ENCODE results near the gene ADAP1.
"Not testable (repeated sequence)": the region's sequence is repeated elsewhere in the genome, so short reads cannot be mapped to it uniquely, and the experiment has no call there.

Gene ADAP1

DNA sequence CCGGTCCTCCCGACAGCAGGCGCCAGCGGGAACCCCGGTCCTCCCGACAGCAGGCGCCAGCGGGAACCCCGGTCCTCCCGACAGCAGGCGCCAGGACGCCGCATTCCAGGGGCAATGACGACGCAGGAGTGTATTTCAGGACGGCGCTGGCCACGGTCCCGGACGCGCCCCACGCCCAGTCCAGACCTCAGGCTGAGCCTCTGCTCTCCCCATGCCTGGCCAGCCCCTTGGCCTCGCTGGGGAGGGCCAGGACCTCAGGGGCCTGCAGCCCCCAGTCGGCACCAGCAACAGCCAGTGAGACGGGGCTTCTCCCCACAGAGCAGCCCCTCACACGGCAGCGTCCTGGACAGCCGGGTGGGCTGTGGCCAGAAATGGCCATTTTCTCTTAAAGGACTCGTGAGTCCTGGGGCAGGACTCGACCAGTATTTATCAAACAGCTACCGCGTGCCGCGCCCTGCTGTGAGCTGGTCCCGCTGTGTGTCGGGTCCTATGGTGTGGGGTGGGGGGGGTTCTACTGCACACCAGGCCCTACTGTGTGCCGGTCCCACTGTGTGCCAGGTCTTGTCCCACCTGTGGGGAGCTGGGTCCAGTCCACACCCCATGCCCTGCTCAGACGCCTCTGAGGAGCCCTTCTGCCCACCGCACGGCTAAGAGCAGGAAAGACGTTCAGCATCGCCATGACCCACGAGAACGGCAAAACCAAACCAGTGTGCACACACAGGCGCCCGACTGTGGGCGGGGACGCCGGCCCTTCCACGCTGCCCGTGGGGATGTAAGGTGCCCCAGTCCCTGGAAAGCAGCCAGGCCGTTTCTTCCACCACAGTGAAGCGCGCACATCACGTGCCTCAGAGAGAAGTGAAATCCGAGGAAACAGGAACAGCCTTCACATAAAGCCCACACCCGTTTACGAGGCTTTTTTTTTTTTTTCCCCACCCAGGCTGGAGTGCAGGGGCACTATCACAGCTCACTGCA, 44.8 kb downstream of the ADAP1 start:
- DNase-seq (ENCODE audit: low read depth, low spot score), result no peak

DNA sequence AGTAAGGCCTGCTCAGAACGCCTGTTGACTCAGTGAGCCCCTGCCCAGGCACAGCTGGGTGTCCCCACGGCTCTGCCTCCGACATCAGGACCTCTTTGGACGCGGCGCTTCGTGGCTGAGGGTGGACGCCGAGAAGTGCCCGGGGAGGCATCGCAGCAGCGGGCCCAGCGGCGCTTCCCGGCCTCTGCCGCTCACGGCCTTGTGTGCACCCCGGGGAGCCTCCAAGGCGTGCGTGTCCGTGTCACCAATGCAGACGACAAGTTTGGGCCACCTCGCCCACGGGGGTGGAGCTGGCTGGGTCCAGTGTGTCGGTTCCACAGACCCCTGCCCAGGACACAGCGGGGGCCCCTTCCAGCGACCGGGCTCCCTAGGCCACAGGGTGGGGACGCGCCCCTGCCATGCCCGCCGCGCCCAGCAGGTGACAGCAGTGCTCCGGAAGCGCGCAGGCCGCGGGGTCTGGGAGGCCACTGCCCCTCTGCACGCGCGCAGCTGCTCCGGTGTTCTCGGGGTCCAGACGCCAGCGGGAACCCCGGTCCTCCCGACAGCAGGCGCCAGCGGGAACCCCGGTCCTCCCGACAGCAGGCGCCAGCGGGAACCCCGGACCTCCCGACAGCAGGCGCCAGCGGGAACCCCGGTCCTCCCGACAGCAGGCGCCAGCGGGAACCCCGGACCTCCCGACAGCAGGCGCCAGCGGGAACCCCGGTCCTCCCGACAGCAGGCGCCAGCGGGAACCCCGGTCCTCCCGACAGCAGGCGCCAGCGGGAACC, 45.7 kb downstream of the ADAP1 start:
- DNase-seq (ENCODE audit: low read depth, low spot score), result not testable (repeated sequence)

DNA sequence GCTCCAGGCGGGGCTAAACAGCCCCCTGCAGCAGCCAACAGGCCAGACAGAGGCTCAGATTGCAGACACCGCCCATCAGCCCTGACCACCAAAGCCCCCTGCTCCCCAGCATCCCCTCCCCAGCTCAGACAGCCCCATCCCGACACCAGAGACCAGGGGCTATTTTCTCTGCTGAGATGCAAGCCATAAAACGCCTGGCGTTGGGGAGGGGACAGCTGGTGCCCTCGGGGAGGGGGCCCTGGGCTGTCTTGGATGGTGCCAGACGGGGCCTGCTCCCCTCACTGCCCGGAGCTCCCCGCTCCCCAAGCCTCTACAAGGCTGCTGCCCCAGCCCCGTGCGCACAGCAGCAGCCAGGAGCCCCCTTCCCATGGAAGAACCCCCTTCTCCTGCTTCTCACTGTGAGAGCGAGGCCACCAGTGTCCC, 46.3 kb downstream of the ADAP1 start:
- no peak for DNase-seq (ENCODE audit: low read depth, low spot score)

DNA sequence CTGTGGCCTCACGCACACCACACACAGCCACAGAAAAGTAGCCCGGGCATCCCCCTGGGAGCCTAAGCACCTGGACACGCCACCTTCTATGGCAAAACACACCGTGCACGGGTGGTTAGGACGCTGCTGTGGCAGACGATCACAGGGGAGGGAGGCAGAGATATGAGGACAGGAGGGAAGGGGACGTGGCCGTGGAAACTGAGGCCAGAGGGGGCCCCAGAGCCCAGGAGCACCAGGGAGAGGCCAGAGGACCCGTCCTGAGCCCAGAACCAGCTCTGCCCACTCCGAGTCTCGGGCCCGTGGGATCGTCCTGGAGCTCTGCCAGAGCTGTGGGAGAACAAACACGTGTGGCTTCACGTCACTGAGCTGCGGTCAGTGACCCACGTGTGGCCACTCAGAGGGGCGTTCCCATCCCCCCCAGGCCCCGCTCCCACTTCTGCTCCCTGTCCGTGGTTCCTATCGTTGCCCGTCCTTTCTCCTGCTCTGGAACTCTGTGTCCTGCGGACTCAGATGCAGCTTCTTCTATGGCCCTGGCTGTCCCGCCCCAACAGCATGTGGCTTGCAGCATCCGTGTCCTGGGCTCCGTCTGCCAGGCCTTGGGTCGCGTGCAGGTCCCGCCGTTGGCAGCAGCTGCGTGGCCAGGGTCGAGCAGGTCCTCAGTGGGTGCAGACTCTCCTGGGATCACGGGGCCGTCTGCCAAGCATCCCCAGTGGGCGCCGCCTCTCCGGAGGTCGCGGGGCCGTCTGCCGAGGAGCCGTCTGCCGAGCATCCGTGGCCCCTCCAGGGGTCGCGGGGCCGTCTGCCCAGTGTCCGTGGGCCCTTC, 47.1 kb downstream of the ADAP1 start:
- DNase-seq (ENCODE audit: low read depth, low spot score), result no peak

DNA sequence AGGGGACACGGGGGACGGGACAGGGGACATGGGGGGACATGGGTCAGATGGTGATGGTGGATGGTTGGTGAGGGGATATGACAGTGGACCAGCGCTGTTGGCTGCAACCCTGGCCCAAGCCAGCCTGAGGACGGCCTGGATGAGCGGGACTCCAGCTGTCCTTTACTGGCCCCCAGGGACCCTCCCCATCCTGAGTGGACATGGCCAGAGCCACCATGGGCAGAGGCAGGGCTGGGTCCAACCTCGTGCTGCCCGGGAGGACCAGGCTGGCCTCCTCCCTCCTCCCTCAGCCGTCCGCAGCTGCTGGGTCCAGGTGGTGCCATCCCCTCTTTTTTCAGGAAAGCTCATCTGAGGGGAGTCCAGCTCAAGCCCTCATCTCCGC, 47.7 kb downstream of the ADAP1 start:
- no peak for DNase-seq (ENCODE audit: low read depth, low spot score)

DNA sequence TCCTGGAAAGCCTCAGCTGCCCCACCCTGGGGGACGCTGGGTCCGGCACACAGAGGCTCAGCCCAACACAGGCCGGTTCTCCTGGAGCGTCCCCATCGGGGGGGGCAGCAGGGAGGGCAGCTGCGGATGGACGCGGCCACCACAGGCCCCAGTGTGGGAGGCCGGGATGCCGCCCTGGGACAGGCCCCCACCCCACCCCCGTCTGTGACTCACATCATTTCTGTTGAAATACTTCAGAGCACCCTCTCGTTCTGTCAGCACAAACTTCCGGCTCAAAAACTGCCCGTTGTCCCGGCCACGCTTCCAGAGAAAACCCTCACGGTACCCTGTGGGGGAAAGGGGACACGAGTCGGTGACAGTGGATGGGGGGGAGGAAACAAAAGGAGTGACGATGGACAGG, 49.6 kb downstream of the ADAP1 start:
- no peak for DNase-seq (ENCODE audit: low read depth, low spot score)

DNA sequence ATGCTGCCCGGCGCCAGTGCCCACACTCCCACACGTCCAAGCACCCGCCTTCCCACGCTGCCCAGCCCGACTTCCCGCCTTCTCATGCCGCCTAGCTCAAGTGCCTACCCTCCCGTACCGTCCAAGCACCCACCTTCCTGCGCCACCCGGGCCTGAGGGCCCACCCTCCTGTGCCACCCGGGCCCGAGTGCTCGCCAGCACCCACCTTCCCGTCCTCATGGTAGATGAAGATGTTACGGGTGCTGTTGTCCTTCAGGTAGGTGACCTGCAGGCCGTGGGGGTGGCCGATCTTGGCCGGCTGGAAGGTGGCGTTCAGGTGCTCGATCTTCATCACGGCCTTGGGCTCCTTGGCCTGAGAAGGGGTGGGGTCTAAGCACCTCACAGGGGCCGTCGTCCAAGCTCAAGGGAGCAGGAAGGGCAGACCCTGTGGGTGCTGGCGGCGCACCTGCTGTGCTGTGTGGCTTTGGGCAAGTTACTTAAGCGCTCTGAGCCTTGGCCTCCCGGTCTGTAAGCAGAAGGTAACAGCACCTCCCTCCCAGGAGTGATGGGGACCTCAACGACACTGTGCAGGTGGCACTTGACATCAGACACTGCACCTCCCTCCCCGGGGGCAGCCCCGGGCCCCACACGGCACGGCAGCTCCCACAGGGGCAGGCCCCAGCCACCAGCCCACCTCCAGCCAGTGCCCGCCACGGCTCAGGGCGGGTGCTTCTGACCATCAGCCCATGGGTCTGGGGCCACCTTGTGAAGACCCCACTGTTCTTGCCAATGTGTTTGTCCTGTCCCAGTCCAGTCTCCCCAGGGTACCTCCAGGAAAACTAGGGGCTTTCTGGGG, 50.3 kb downstream of the ADAP1 start:
- DNase-seq (ENCODE audit: low read depth, low spot score), result no peak

DNA sequence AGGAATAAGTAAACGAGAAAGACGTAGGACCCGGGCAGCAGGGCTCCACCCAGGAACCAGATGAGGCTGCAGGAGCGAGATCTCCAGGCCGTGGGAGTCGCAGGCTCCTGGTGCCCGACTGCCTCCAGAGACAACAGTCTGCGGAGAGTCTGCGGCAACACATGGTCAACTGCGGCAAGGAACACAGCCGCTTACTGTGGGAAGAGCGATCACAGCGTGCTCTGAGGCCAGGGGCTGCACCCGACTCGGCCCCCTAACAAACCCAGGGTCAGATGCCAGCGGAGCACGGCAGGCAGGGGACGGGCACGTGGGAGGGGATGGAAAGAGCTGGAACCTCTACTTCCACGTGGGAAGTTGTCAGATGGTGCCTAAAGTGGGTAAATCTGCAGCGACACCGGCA, 51.5 kb downstream of the ADAP1 start:
- DNase-seq (ENCODE audit: low read depth, low spot score), result no peak

DNA sequence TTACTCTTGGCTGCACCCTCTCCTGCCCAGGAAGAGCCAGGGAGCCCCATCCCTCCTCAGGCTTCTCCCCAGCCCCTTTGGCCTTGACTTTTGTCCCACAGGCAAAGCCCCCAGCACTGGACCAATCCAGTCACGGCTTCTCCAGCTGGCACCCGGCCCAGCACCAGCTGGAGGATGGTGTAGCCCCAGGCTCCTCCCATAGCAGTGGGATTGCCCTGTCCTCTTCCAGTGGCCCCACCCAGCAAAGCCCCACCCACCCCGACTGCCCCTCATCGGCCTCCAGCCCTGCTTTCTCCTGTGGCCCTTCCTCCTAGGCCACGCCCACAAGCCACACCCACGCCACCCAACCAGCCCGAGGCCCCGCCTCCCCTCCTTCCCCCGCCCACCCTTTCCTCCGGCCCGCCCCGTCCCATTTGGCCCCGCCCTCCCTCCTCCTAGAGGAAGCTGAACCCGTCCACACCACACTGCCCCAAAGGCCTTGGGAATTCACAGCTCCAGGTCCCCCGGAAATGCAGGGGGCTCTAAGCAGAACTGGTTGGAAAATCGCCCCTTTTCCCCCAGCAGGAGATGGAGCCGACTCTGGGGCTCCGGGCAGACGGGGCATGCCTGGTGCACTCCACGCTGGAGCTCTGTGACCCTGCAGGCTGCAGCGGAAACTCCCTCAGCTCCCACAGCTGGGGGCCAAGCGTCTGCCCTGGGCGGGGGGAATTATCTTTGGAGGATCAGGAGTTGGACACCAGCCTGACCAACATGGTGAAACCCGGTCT, 52.9 kb downstream of the ADAP1 start:
- DNase-seq (ENCODE audit: low read depth, low spot score), result peak; percentile 50

DNA sequence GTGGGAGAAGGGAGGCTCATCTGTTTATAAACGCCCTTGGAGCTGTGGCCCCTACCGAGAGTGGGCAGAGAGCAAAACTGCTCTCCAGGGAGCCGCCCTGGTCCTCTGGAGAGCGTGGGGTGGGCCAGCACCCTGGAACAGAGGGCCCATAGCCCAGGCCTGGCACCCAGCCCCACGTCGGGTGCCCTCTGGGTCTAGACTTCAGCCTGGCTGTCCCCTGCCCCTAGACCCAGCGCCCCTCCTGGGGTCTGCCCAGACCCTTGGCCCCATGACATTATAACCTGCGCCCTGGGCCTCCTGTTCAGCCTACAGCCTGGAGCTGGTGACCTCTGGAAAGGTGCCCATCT, 53.5 kb downstream of the ADAP1 start:
- no peak for DNase-seq (ENCODE audit: low read depth, low spot score)

DNA sequence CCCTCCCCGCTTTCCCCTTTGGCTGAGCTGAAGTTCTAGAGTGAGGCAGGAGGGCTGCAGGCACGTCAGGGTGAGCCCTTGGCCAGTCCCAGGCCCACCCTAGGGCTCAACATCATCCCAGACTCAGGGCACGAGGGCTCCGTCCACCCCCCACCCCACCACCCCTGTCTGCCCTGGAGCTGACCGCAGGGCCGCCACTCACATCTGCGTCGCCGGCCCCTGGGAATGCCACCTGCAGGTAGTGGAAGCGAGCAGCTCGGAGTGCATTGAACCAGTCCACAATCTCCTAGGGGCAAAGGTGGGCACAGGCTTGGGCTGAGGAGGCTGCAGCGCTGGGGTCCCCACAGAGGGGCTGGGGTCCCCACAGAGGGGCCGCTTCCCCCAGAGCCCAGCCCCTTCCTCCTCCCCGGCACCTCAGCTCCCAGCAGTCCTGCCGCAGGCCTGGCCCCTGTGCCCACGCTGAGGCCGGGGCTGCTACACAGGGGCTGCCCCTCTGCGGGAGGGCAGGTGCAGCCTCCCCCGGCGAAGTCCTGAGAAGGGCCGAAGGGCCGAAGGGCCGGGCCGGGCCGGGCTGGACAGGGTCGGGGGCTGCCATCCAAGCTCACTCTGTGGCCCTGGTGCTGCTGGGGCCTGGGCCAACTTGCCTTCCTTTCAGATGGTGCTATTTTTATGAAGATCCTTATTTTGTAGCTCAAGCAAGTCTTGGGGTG, 54.0 kb downstream of the ADAP1 start:
- DNase-seq (ENCODE audit: low read depth, low spot score), result no peak

DNA sequence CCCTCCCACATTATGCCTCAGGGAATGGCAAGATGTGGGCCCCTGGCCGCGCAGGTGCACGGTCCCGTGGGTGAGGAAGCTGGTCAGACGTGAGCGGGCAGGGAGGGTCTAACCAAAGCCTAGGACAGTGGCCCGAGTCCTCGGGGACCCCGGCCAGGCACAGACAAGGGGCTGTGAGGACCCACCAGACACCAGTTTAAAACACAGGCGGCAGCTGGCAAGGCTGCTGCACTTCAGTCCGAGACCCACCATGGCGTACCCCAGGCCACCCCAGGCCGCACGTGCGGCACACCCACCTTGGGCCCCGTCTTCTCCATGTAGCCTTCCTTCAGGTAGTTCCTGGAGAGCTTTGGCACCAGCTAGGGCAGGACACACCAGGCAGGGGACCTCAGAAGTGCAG, 54.7 kb downstream of the ADAP1 start:
- no peak for DNase-seq (ENCODE audit: low read depth, low spot score)

DNA sequence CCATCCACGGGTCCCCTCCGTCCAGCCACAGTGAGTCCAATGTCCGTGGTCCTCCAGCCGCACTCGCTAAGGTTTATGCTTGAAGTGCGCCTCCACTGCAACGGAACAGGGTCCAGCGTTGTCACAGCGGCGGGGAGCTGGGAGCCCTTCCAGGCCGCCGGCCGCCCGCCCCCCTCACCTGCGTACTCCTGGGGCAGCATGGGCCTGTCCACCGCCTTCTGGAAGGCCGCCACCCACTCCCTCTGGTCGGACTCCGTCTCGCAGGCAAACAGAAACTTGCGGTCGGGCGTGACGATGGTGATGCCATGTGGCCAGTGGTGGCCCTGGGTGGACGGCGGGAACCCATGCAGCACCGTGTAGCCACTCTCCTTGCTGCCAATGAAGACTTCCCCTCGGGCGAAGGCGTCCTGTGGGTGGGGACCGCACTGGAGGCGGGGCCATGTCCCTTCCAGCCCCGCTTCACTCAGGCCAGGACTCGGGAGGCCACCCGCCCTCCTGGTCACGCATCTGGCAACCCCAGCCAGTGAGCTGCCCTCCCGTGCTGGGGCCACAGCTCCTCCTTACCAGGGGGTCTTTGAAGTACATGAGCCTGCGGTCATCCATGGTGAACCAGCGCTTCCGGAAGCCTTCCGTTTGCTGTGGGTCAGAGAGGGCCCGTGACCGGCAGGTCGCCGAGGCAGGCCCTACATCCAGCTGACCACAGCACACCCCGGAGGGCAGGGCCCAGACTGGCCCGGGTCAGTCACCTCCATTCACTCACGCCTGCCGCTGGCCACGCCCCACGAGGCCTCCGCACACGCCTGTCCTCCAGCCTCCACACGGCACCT, 55.4 kb downstream of the ADAP1 start:
- DNase-seq (ENCODE audit: low read depth, low spot score), result no peak

DNA sequence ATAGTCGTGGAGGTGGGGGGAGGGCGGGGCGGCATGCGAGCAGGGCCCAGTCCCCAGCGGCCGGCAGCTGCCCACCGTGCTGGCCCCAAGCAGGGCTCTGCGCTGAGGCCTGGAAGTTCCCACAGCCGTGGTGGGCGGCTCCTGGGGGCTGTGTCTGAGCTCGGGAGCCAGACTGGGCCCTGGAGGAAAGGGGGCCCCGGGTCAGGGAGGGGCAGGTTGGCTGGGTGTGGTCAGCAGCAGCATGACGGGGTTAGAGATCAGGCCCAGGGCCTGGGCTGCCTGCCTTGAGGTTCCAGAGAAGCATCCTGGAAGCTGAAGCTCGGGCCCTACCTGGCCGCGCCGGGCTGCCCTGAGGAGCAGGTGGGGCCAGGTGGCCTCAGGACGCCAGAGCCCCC, 56.0 kb downstream of the ADAP1 start:
- no peak for DNase-seq (ENCODE audit: low read depth, low spot score)

DNA sequence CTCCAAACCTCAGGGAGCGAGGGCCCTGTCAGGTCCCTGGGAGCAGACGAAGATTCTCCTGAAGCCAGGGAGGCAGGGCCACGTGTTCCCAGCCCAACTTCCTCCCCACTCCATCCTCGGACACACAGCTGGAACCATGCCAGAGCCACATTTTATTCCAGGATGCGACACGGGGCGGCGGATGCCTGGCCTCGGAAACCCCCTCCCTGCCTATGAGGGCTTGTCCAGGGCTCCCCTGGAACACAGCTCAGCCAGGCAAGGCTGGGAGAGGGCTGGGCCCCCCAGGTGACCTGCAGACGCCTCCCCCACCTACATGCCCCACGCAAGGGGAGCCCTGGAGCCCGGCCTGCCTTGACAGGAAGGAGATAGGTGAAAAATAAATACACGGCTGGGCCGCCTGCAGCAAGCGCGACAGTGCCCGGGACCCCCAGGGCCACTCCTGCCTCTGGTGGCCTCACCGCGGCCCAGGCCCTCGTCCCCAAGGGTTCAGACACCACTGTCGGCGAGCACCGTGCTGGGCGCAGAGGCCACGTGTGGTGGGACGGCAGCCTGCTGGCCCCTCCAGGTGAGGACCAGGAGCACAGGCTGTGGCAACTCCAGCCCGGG, 56.6 kb downstream of the ADAP1 start:
- DNase-seq (ENCODE audit: low read depth, low spot score), result no peak

DNA sequence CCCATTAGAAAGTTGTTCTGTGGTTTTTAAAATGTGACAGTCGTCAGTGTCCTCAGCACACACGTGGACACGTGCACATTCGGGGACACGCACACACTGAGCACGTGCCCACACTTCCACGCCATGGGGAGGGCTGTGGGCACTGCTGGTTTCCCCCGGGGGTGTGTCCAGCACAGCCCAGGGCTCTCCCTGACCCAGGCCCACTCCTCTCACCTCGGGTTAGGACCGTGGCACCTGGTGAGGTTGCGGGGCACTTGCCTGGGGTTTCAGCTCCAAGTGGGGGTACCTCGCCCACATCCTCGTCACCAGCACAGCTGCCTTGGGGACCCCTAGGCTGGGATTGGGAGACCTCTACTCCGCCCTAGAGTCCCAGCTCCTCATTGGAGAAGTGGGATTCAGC, 57.4 kb downstream of the ADAP1 start:
- no peak for DNase-seq (ENCODE audit: low read depth, low spot score)

DNA sequence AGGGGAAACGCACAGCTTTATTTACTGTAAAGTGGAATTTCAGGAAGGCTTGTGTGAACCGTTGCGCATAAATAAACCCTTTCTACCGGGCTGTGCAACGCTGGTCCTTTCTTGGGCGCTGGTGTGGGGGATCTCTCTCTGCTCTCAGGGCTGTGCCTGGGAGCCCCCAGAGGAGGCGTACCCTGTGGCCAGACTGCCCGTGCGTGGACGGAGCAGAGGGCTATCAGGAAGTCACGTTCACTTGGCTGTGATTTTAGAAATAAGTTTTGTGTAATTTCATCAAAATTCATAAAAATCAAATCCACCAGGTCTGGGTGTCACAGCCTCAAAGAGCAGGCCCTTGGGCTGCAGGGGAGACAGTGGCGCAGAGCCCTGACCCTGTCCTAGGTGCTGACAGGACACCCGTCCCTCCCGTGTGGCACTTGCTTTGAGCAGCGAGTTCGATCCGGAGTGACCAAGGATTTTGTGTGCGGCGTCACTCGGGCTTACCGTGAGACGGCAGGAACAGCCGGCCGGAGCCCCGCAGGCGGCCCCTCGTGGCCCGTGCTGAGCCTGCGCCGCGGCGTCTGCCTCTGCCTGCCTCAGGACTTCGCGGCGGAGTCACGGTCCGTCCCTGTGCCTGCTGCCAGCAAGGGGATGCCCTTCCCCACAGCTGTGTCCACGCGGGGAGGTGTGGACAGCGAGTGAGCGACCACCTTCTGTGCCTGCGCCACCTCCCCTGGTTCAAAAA, 58.0 kb downstream of the ADAP1 start:
- DNase-seq (ENCODE audit: low read depth, low spot score), result no peak
